Activated CD8-positive, alpha-beta T cell treated with anti-CD3 and anti-CD28 coated beads, Interleukin-2, amount 10 ng/mL, durations not matched to agents 7 days and 5 days (primary cell): Measurements from ENCODE around the gene REPS1. TPM values are rescaled to one million over a fixed set of nuclear protein-coding genes. Genes with fewer than 3 reads are reported as not detected.
A peak's percentile ranks its signal among the peaks of the same experiment; 100 is the strongest.

Source experiments
- ATAC-seq: fragments of 150-1000 bp; cut with Tn5 transposase; one replicate; pipeline ENCODE4 v1.10.0; 2021; ENCODE audit warnings: moderate library complexity
- CTCF ChIA-PET: fragments of 350-600 bp; sonication (Branson Sonifier 250); formaldehyde crosslinking; loops from one replicate; lab custom pipeline; 2021; ENCODE audit warnings: antibody characterized with exemption; lab: Charles Lee
- POLR2A ChIA-PET: fragments of 350-600 bp; sonication (Branson Sonifier 250); formaldehyde crosslinking; loops from one replicate; lab custom pipeline; 2021; ENCODE audit warnings: antibody characterized with exemption; lab: Charles Lee
- DNase-seq: peaks from one replicate; pipeline ENCODE4 v3.0.0-alpha.2; 2020
- H3K27ac Mint-ChIP-seq: one replicate; pipeline ENCODE4 v1.8.0; 2021; ENCODE audit warnings: mild to moderate bottlenecking, mixed read lengths
- H3K27me3 Mint-ChIP-seq: one replicate; pipeline ENCODE4 v1.8.0; 2021; ENCODE audit warnings: low read depth, mixed read lengths
- H3K36me3 Mint-ChIP-seq: one replicate; pipeline ENCODE4 v1.8.0; 2021; ENCODE audit warnings: low read depth, mixed read lengths
- H3K4me1 Mint-ChIP-seq: one replicate; pipeline ENCODE4 v1.8.0; 2021; ENCODE audit warnings: low read depth, mixed read lengths
- H3K4me3 Mint-ChIP-seq: one replicate; pipeline ENCODE4 v1.8.0; 2021; ENCODE audit warnings: mild to moderate bottlenecking, mixed read lengths
- H3K9me3 Mint-ChIP-seq: one replicate; pipeline ENCODE4 v1.8.0; 2022; ENCODE audit warnings: mixed read lengths; ENCODE audit not compliant: insufficient read depth
- total RNA-seq, 2 experiments: library from RNA; stranded (reverse); gene quantifications; one replicate each; pipeline ENCODE4 v1.2.3, GENCODE V29; 2021

The REPS1 gene
- total RNA-seq, 2 experiments from 2014 or later = 39.2 to 45.2 TPM

DNA sequence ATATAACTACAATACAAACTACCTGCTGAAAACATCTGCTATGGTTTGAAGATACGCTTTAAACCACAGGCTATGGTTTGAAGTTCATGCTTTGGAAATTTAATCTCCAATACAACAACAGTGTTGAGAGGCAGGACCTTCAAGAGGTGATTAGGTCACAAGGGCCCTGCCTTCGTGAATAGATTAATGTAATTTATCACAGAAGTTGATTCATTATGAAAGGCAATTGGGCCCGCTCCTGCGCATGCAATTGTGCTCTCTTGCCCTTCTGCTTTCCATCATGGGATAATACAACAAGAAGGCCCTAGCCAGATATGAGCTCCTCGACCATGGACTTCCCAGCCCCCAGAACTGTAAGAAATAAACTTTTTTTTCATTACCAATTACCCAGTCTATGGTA lies 21.2 kb downstream of the REPS1 start:
- POLR2A ChIA-PET = no interaction called here
- no peaks in the 10 kb centered on the region for H3K27me3 Mint-ChIP-seq
- H3K9me3 Mint-ChIP-seq = no peaks in the 10 kb centered on the region
- CTCF ChIA-PET = no interaction called here
- H3K27ac Mint-ChIP-seq = no peak overlapping the region
- peaks cover 12% of the 10 kb centered on the region for H3K4me1 Mint-ChIP-seq
- H3K4me3 Mint-ChIP-seq = no peak overlapping the region
- DNase-seq (no peak), ATAC-seq (no peak)
- H3K36me3 Mint-ChIP-seq = peaks cover 2% of the 10 kb centered on the region

GRCh38 chr6:138965971-138966370 lies 22.1 kb downstream of the REPS1 start:
- H3K36me3 Mint-ChIP-seq = peaks cover 2% of the 10 kb centered on the region
- H3K9me3 Mint-ChIP-seq = no peaks in the 10 kb centered on the region
- H3K4me1 Mint-ChIP-seq = peaks cover 3% of the 10 kb centered on the region
- ChIA-PET CTCF (interaction anchor here (1.9 kb wide), 1 partner anchor 8 kb away, joined by 4 read pairs; no protein-coding TSS in a partner anchor), POLR2A (no interaction called here)
- DNase-seq (no peak), ATAC-seq (no peak)
- H3K27me3 Mint-ChIP-seq = no peaks in the 10 kb centered on the region
- no peak overlapping the region for H3K4me3 Mint-ChIP-seq
- no peak overlapping the region for H3K27ac Mint-ChIP-seq

GRCh38 chr6:138965291-138965874 lies 22.7 kb downstream of the REPS1 start:
- ATAC-seq = no peak
- peaks cover 2% of the 10 kb centered on the region for H3K4me1 Mint-ChIP-seq

DNA sequence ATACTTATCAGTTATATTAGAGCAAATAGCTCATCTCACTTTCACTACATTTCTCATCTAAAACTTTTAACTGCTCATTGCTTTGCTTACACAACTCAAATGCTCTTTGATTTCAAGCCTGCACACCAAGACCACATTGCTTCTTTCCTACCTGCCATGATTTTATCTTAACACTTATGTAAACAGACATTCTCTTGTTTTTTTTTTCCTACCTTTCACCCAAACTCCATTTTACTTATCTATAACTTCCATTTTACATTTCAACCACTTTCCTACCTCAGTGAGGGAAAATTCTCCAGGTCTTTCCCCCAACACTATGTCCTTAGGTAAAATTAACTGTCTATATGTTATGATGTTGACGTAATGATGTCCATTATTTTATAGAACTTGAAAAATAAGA lies 24.0 kb downstream of the REPS1 start:
- no peaks in the 10 kb centered on the region for H3K36me3 Mint-ChIP-seq
- H3K9me3 Mint-ChIP-seq = no peaks in the 10 kb centered on the region
- H3K27ac Mint-ChIP-seq = no peak overlapping the region
- CTCF ChIA-PET = interaction anchor here (1.0 kb wide), 1 partner anchor 21 kb away, joined by 3 read pairs; no protein-coding TSS in a partner anchor
- POLR2A ChIA-PET = no interaction called here
- no peak for ATAC-seq
- no peak for DNase-seq
- H3K27me3 Mint-ChIP-seq = no peaks in the 10 kb centered on the region
- no peak overlapping the region for H3K4me3 Mint-ChIP-seq
- H3K4me1 Mint-ChIP-seq = peaks cover 6% of the 10 kb centered on the region

More at GRCh38 chr6:138965291-138965874, 22.7 kb downstream of the REPS1 start:
- Mint-ChIP-seq H3K27me3 (no peaks in the 10 kb centered on the region), H3K27ac (no peak overlapping the region), H3K4me3 (no peak overlapping the region), H3K36me3 (peaks cover 2% of the 10 kb centered on the region), H3K9me3 (no peaks in the 10 kb centered on the region)
- ChIA-PET POLR2A (no interaction called here), CTCF (interaction anchor here (1.0 to 1.9 kb wide), 2 partner anchors 9 to 19 kb away, joined by 3 to 4 read pairs; no protein-coding TSS in a partner anchor)
- DNase-seq = no peak

DNA sequence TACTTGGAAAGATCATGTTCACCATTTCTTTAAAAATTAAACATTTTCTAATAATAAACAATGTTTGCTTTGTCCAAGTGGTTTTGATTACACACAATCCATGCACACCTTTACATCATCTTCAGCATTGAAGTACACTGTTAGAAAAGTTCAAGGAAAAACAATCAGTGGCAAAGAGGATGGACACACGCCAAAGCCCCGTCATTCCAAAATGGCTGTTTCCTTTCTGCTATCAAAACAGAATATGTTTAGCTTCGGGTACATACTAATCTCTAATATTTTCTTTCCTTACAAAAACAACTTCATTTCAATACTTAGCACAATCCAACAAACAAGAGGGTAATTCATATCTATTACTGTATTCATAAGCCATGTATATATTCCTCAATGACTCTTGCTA lies 24.5 kb downstream of the REPS1 start:
- POLR2A ChIA-PET = no interaction called here
- DNase-seq (no peak), ATAC-seq (no peak)
- H3K36me3 Mint-ChIP-seq = no peaks in the 10 kb centered on the region
- CTCF ChIA-PET = no interaction called here
- no peaks in the 10 kb centered on the region for H3K9me3 Mint-ChIP-seq
- H3K4me1 Mint-ChIP-seq = peaks cover 11% of the 10 kb centered on the region
- H3K27ac Mint-ChIP-seq = no peak overlapping the region
- no peak overlapping the region for H3K4me3 Mint-ChIP-seq
- H3K27me3 Mint-ChIP-seq = no peaks in the 10 kb centered on the region

GRCh38 chr6:138963119-138963518 lies 24.9 kb downstream of the REPS1 start:
- no peak for DNase-seq
- no peak overlapping the region for H3K4me3 Mint-ChIP-seq
- no peaks in the 10 kb centered on the region for H3K9me3 Mint-ChIP-seq
- no peaks in the 10 kb centered on the region for H3K27me3 Mint-ChIP-seq
- no peak overlapping the region for H3K27ac Mint-ChIP-seq
- CTCF ChIA-PET = no interaction called here
- no peaks in the 10 kb centered on the region for H3K36me3 Mint-ChIP-seq
- POLR2A ChIA-PET = no interaction called here
- peaks cover 15% of the 10 kb centered on the region for H3K4me1 Mint-ChIP-seq
- ATAC-seq = no peak

GRCh38 chr6:138959521-138959920 lies 28.5 kb downstream of the REPS1 start:
- H3K4me3 Mint-ChIP-seq = no peak overlapping the region
- ATAC-seq = no peak

GRCh38 chr6:138958595-138958994 lies 29.5 kb downstream of the REPS1 start:
- ATAC-seq = no peak
- Mint-ChIP-seq H3K9me3 (peaks cover 6% of the 10 kb centered on the region), H3K27me3 (no peaks in the 10 kb centered on the region), H3K27ac (no peak overlapping the region), H3K4me1 (peaks cover 36% of the 10 kb centered on the region), H3K4me3 (no peak overlapping the region), H3K36me3 (peaks cover 10% of the 10 kb centered on the region)
- DNase-seq = no peak
- POLR2A ChIA-PET = no interaction called here
- CTCF ChIA-PET = no interaction called here

More at GRCh38 chr6:138959521-138959920, 28.5 kb downstream of the REPS1 start:
- no peak overlapping the region for H3K27ac Mint-ChIP-seq
- H3K36me3 Mint-ChIP-seq = peaks cover 5% of the 10 kb centered on the region
- no peak for DNase-seq
- ChIA-PET CTCF (interaction anchor here (0.7 kb wide), 1 partner anchor 28 kb away, joined by 3 read pairs; no protein-coding TSS in a partner anchor), POLR2A (no interaction called here)
- no peaks in the 10 kb centered on the region for H3K27me3 Mint-ChIP-seq
- peaks cover 36% of the 10 kb centered on the region for H3K4me1 Mint-ChIP-seq
- no peaks in the 10 kb centered on the region for H3K9me3 Mint-ChIP-seq

DNA sequence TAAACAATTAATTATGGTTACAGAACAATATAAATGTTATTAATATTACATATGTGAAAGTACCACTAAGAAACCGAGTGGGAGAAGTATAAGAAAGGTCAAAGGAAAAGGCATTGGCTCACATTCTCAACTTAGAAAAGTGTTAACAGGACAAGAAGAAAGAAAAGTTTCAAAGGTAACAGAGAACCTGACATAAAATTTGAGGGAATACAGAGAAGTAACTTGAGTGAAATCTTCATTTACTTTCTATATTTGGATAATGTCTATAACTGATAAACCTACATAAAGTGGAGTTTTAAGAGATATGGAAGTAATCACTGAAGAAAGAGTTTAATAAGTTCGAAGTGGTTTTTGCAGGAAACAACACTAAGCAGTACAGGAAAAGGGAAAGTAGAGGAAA lies 30.1 kb downstream of the REPS1 start:
- no peak for DNase-seq
- Mint-ChIP-seq H3K27ac (no peak overlapping the region), H3K36me3 (peaks cover 10% of the 10 kb centered on the region), H3K4me1 (peaks cover 43% of the 10 kb centered on the region), H3K9me3 (peaks cover 6% of the 10 kb centered on the region), H3K4me3 (peak overlapping the region; percentile 9), H3K27me3 (no peaks in the 10 kb centered on the region)
- ATAC-seq = no peak
- ChIA-PET POLR2A (no interaction called here), CTCF (no interaction called here)

- Mint-ChIP-seq H3K4me3 (no peak overlapping the region), H3K9me3 (peaks cover 6% of the 10 kb centered on the region), H3K27me3 (no peaks in the 10 kb centered on the region), H3K4me1 (peaks cover 43% of the 10 kb centered on the region), H3K36me3 (peaks cover 11% of the 10 kb centered on the region), H3K27ac (no peak overlapping the region)
- ChIA-PET POLR2A (no interaction called here), CTCF (no interaction called here)
- ATAC-seq = no peak
- DNase-seq = no peak
Measured at GRCh38 chr6:138957484-138957883, 30.6 kb downstream of the REPS1 start.

GRCh38 chr6:138956244-138956924 lies 31.7 kb downstream of the REPS1 start:
- POLR2A ChIA-PET = no interaction called here
- peaks cover 45% of the 10 kb centered on the region for H3K4me1 Mint-ChIP-seq
- CTCF ChIA-PET = interaction anchor here (1.6 kb wide), 1 partner anchor 26 kb away, joined by 3 read pairs; no protein-coding TSS in a partner anchor

GRCh38 chr6:138955262-138955661 lies 32.8 kb downstream of the REPS1 start:
- peaks cover 6% of the 10 kb centered on the region for H3K9me3 Mint-ChIP-seq
- POLR2A ChIA-PET = no interaction called here
- CTCF ChIA-PET = no interaction called here
- ATAC-seq (no peak), DNase-seq (no peak)
- no peaks in the 10 kb centered on the region for H3K27me3 Mint-ChIP-seq
- H3K27ac Mint-ChIP-seq = no peak overlapping the region
- peaks cover 11% of the 10 kb centered on the region for H3K36me3 Mint-ChIP-seq
- H3K4me1 Mint-ChIP-seq = peaks cover 45% of the 10 kb centered on the region
- no peak overlapping the region for H3K4me3 Mint-ChIP-seq

More at GRCh38 chr6:138956244-138956924, 31.7 kb downstream of the REPS1 start:
- Mint-ChIP-seq H3K9me3 (peaks cover 6% of the 10 kb centered on the region), H3K27me3 (no peaks in the 10 kb centered on the region), H3K36me3 (peaks cover 11% of the 10 kb centered on the region), H3K27ac (no peak overlapping the region), H3K4me3 (no peak overlapping the region)
- no peak for DNase-seq
- no peak for ATAC-seq
